GM12878 (cell line): Measurements from ENCODE around the gene SLC2A9.

Source experiments
- E4F1 ChIP-seq: fragments of 450-650 bp; IDR thresholded peaks from 2 replicates; pipeline ENCODE4 v1.6.1; 2018; ENCODE audit warnings: borderline replicate concordance, mild to moderate bottlenecking; ENCODE audit not compliant: partially characterized antibody
- RBBP5 ChIP-seq: fragments of 200-600 bp; sonication (generic); conservative IDR thresholded peaks from 2 replicates; pipeline ENCODE4 v1.6.1; 2016

GRCh38 chr4:9885958-9886357 lies 135.3 kb downstream of the SLC2A9 start:
- no peak for TF ChIP-seq RBBP5
- TF ChIP-seq E4F1 = no peak
